Epidermal melanocyte (primary cell): Measurements from ENCODE around the gene SLC10A7.
"Not testable (repeated sequence)": the region's sequence is repeated elsewhere in the genome, so short reads cannot be mapped to it uniquely, and the experiment has no call there.

Source experiments
- DNase-seq: peaks from one replicate; pipeline ENCODE4 v3.0.0; 2011; ENCODE audit warnings: low spot score; ENCODE audit not compliant: insufficient read length

SLC10A7 gene

GRCh38 chr4:146367347-146367746 is 154.4 kb downstream of the SLC10A7 start:
- no peak for DNase-seq

GRCh38 chr4:146359771-146360170 is 162.0 kb downstream of the SLC10A7 start:
- no peak for DNase-seq

- DNase-seq, result not testable (repeated sequence)
Observed at GRCh38 chr4:146350114-146350513, 171.6 kb downstream of the SLC10A7 start.

GRCh38 chr4:146349306-146349705 is 172.4 kb downstream of the SLC10A7 start:
- DNase-seq, result no peak

- DNase-seq, result no peak
Observed at GRCh38 chr4:146347822-146348221, 173.9 kb downstream of the SLC10A7 start.

- DNase-seq, result no peak
Observed at GRCh38 chr4:146346276-146346675, 175.5 kb downstream of the SLC10A7 start.

- no peak for DNase-seq
Observed at GRCh38 chr4:146343776-146344175, 178.0 kb downstream of the SLC10A7 start.

GRCh38 chr4:146343199-146343598 is 178.5 kb downstream of the SLC10A7 start:
- DNase-seq, result no peak

GRCh38 chr4:146342600-146343192 is 179.0 kb downstream of the SLC10A7 start:
- no peak for DNase-seq

- DNase-seq, result no peak
Observed at GRCh38 chr4:146340798-146341197, 180.9 kb downstream of the SLC10A7 start.

- no peak for DNase-seq
Observed at GRCh38 chr4:146338512-146338911, 183.2 kb downstream of the SLC10A7 start.

GRCh38 chr4:146336410-146336807 is 185.3 kb downstream of the SLC10A7 start:
- no peak for DNase-seq

- DNase-seq, result no peak
Observed at GRCh38 chr4:146335763-146336409, 185.9 kb downstream of the SLC10A7 start.

- no peak for DNase-seq
Observed at GRCh38 chr4:146334862-146335449, 186.8 kb downstream of the SLC10A7 start.

GRCh38 chr4:146333895-146334262 is 187.9 kb downstream of the SLC10A7 start:
- DNase-seq, result no peak

- DNase-seq, result no peak
Observed at GRCh38 chr4:146333187-146333894, 188.4 kb downstream of the SLC10A7 start.

GRCh38 chr4:146330392-146330791 is 191.3 kb downstream of the SLC10A7 start:
- no peak for DNase-seq

- DNase-seq, result no peak
Observed at GRCh38 chr4:146329050-146329716, 192.6 kb downstream of the SLC10A7 start.

- no peak for DNase-seq
Observed at GRCh38 chr4:146327859-146328650, 193.7 kb downstream of the SLC10A7 start.

- DNase-seq, result no peak
Observed at GRCh38 chr4:146318894-146319293, 202.8 kb downstream of the SLC10A7 start.

- DNase-seq, result no peak
Observed at GRCh38 chr4:146317783-146318182, 204.0 kb downstream of the SLC10A7 start.
